Stimulated activated CD8-positive, alpha-beta memory T cell treated with anti-CD3 and anti-CD28 coated beads, Interleukin-4, amount 100 ng/mL, for 4 hours (primary cell): ENCODE data around the gene GLT6D1.

Source experiments
- DNase-seq, 2 donors: peaks; one replicate each; pipeline ENCODE4 v3.0.0-alpha.2; 2020; ENCODE audit warnings: low read depth in 2 of 2, low spot score in 1 of 2

Gene GLT6D1

DNA sequence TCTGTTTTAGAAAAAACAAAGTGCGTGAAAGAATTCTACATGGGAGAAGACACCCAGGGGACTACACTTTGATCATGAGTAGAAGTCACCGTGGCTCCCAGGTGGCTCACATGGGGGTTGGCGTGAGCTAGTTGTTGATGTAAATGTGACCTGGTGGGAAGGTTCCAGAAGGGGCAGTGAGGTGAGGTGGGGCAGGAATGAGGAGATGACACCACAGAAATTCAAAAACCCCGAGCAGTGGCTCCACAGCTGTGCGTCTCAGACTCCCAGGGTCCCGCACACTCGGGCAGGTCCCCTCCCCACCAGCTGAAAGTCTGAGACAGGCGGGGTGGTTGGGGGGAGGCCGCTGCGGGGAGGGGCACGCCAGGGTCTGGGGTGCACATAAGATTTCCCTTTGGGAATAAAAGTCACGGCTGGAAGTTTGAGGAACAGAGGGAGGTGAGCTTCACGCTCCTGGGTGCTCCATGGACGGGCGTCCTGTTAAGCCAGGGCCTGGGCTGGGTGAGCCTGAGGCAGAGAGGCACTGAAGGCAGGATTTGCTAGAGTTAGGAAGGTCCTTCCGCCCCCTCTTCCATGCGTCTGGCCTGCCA, 29.9 kb downstream of the GLT6D1 start:
- no peak for DNase-seq

DNA sequence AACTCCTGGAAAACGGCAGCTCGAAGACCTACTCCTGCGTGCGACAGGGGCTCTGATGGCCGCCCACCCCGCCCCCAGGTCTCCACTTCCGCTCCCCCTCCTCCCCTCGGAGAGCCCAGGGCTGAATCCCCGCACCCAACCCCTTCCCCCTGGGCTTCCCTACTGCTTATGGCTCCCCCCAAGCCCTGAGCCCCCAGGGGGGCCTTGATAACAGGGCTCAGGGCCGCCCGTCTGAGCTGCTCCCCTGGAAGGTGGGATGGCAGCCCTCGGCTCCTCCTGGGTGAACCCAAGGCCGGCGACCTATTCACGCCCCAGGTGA, 30.4 kb downstream of the GLT6D1 start:
- DNase-seq = no peak

DNA sequence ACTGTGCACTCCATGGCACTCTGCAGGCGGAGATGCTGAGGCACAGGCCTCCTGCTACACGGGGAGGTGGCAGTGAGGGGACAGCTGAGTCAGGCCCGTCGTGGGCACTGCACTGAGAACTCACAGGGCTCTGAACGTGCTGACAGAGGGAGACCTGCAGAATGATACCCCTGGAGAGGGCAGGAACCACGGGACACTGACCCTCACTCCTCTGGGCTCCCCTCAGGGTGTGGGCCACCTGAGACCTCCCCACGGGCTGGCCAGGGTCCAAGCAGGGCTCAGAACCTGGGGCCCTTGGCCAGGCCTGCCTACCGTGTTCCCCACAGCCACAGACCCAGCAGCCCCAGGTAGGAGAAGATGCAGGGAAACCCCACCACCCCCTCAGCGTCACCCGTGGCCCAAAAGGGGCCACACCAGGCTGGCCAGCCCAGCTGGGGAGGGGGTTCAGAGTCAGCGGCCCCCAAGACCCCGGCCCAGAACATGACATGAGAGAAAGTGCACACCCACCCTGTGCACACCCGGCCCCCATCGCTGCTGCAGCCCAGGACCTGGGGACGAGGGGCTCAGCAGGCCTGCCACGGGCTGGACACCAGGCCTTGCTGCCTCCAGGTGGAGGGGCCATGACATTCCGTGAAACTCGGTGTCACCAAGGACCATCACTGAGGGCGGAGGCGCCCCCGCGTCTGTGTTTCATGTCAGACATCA, 30.9 kb downstream of the GLT6D1 start:
- DNase-seq = no peak

DNA sequence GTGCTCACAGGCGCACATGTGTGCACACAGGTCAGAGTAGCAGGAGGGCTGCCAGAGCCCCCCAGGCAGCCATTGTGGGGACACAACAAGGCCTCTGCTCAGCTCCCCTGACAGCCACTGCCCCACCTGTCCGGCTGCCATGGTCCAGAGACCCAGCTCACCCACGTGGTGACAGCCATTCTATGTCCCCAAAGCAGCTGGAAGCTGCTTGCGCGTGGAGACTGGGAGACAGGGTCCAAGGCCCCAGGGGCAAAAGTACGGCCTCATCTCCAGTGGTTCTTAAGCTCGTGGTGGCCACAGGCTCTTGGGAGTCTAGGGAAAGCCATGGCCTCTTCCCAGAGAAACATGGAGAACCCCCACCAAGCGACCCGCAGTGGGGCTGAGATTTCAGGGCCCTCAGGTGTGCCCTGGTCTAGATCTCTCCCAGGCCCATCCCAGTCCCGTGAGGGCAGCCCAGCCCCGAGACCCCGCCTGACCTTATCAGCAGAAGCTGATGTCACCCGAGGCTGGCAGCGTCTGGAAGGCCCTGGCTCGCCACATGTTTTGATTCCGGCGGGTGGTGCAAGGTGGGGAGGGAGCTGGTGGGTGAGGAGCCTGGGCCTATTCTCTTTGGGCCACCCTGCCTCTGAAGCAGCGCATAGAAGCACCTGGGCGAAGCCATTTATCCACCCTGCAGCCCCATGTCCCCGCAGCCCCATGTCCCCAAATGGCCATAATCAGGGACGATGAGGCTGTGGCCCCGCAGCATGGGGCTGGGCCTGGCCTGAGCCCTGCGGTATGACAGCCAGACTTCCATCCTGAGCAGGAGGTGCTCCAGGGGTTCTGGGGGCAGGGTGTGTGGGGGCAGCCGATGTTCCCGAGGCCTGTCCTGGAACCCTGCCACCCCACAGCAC, 31.7 kb downstream of the GLT6D1 start:
- no peak for DNase-seq

DNA sequence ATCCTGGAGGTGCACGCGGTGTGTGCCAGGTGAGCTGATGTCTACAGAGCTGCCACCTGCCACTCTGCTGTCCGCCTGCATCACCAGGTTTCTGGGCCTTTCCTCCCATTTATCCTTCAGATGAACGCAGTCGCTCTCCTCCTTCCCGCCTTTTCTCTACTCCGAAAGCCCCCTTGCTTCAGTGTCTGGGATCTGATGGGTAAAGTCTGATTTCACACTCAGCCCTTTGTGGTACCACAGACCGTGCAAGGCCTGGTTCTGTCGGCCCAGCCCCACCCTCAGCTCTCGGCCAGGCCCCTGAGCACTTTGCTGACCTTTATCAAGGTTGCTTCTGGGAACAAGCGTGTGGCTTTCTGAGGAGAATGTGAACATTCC, 32.5 kb downstream of the GLT6D1 start:
- no peak for DNase-seq

DNA sequence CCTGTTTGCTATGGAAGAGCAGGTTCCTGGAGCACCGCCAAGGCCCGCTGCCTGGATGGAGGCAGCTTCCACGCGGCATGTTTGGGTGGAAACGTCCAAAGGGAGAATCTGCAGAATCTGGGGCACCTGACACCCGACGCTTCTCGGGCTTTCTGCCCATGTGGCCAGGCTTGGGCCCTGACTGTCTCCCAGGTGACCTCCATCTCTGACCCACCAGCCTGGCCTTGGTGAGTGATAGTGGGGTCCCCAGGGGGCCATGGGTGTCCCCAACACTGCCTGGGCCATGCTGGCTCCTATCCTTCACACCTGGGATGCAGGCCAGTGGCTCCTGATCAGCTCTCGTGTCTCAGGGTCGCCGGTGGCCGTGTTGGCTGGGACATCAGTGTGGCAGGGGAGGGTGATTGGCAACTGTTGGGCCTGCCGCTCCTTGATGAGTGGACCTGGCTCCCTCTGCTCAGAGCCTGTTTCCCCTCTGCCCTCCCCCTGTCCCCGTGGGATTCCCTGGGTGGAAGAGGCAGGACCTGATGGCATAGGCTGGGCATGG, 34.0 kb downstream of the GLT6D1 start:
- no peak for DNase-seq

DNA sequence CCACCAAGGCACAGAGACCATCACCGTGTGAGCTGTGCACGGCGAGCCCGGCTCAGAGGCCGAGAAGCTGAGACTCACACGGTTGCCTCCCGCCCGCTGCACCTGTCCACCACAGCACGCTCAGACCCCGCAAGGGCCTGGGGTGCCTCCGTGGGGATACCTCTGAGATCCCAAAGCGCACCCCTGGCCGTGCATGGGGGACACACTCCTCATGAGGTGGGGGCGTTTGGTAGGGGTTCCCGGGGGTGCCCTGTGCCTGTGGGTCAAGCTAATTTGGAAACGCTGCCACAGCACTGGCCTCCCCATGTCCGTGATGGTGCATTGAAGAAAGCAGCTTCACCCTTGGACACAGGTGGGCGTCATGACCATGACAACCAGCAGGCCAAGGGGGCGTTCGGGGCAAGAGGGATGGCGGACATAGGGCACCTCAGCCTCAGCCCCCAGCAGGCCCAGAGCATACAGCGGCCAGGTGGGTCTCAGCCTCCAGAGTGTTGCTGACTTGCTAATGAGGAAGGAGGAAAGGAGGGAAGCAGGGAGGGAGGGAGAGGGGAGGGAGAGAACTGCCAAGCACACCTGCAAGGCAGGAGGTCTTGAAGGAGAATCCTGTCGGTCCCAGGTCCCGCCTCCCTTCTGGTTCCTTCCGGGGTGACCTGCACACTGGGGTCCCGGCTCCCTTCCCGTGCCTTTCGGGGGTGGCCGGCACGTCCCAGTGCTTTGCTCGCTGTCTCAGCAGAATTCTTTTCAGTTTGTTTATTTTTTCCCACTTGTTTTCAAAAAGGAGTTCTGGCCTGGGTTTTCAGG, 34.7 kb downstream of the GLT6D1 start:
- DNase-seq = no peak

- peak in 1 of 2 donors; percentile 38 for DNase-seq
Observed at GRCh38 chr9:135602789-135603481, 36.4 kb downstream of the GLT6D1 start.

DNA sequence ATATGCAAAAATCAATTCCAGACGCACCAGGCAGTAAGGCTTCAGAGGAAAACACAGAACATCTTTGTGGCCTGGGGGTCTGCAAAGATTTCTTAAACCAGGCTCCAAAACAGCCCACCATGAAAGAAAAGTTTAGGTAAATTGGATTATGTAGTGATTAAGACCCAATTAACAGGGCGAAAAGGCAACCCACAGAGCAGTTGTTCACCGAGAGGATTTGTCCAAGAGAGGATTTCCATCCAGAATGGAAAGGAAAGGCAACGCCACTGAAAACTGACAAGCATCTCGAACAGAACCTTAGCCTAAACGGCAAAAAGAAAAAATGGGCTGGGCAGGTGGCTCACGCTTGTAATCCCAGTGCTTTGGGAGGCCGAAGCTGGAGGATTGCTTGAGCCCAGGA, 37.4 kb downstream of the GLT6D1 start:
- no peak for DNase-seq

GRCh38 chr9:135600296-135600817, 39.0 kb downstream of the GLT6D1 start:
- DNase-seq = no peak

GRCh38 chr9:135596211-135596610, 43.1 kb downstream of the GLT6D1 start:
- no peak for DNase-seq

DNA sequence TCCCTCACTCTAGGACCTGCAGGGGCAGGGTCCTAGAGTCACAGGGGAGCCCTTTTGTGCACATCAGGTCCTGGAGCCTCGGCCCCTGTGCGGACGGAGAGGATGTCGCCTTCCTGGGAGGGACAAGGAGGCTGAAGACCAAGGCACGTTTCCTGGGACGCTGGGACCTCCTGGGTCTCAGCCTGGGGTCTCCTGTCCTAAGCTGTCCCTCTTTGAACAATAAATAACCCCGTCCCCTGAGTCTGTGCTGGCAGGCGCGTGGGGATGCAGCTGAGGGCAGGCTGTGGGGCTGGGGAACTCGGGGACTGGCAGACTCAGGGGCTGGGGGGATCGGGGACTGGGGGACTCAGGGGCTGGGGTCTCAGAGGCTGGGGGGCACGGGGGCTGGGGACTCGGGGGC, 46.7 kb downstream of the GLT6D1 start:
- no peak for DNase-seq

GRCh38 chr9:135592331-135592590, 47.1 kb downstream of the GLT6D1 start:
- no peak for DNase-seq

- no peak for DNase-seq
Observed at GRCh38 chr9:135591506-135592330, 47.6 kb downstream of the GLT6D1 start.

GRCh38 chr9:135590486-135591079, 48.8 kb downstream of the GLT6D1 start:
- no peak for DNase-seq

GRCh38 chr9:135589596-135590485, 49.5 kb downstream of the GLT6D1 start:
- no peak for DNase-seq

- DNase-seq = no peak
Observed at GRCh38 chr9:135588886-135589595, 50.3 kb downstream of the GLT6D1 start.

DNA sequence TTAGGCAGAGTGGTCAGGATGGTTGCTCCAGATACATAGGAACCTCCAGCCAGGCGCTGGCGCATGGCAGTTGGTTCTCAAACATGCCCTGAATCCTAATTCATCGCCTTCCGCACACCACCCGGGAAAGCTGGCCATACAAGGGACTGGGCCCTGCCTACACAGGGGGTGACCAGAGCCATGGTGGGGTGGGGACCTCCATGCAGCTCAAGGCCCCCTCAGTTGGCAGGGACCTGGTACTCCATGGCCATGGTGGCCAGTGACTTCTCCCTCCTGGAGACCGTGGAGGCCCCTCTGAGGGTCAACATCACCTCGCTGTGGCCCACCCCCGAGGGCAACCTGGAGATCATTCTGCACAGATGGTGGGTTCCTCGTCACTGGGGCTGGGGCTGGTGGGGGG, 51.0 kb downstream of the GLT6D1 start:
- no peak for DNase-seq
